Pulmonary artery endothelial cell (primary cell): ENCODE measurements around the gene COX6A1. TPM values are rescaled to one million over a fixed set of nuclear protein-coding genes. Genes with fewer than 3 reads are reported as not detected.

Source experiments
- total RNA-seq: library from RNA; depleted of rRNA; stranded (reverse); fragments of >200 nt; gene quantifications from 2 replicates; pipeline ENCODE4 v1.2.3, GENCODE V29; 2014

COX6A1 gene
- total RNA-seq, 1 donor from 2014 or later, result 438 TPM

Other genes starting within 250 kb of the COX6A1 start
- 99.0 and 108 TPM in 2 replicates for gene GCN1, start 243.4 kb upstream of the COX6A1 start, total RNA-seq
- 3,190 and 3,346 TPM in 2 replicates for gene RPLP0, start 237.0 kb upstream of the COX6A1 start, total RNA-seq
- 64.1 and 64.8 TPM in 2 replicates for gene PXN, start 172.4 kb upstream of the COX6A1 start, total RNA-seq
- gene RNU4-2, start 146.2 kb upstream of the COX6A1 start, total RNA-seq, result under 0.01 TPM in 2 replicates
- under 0.01 TPM in 1 of 2 replicates, not detected in the other for gene RNU4-1, start 144.9 kb upstream of the COX6A1 start, total RNA-seq
- 1.1 and 1.4 TPM in 2 replicates for gene SIRT4, start 135.8 kb upstream of the COX6A1 start, total RNA-seq
- gene PLA2G1B, start 110.3 kb upstream of the COX6A1 start, total RNA-seq, result not detected in 2 replicates
- not detected in 2 replicates for gene MSI1, start 68.9 kb upstream of the COX6A1 start, total RNA-seq
- gene TRIAP1, start 8.3 kb downstream of the COX6A1 start, total RNA-seq, result 44.2 and 52.0 TPM in 2 replicates
- gene GATC, start 8.3 kb downstream of the COX6A1 start, total RNA-seq, result 24.7 and 28.5 TPM in 2 replicates
- 311 and 390 TPM in 2 replicates for gene SRSF9, start 31.6 kb downstream of the COX6A1 start, total RNA-seq
- 335 and 441 TPM in 2 replicates for gene DYNLL1, start 58.0 kb downstream of the COX6A1 start, total RNA-seq
- gene COQ5, start 91.0 kb downstream of the COX6A1 start, total RNA-seq, result 33.6 and 40.8 TPM in 2 replicates
- 108 and 127 TPM in 2 replicates for gene RNF10, start 96.2 kb downstream of the COX6A1 start, total RNA-seq
- gene POP5, start 143.3 kb downstream of the COX6A1 start, total RNA-seq, result 28.5 and 48.4 TPM in 2 replicates
- not detected in 2 replicates for gene CABP1, start 202.5 kb downstream of the COX6A1 start, total RNA-seq
- 57.8 and 98.9 TPM in 2 replicates for gene MLEC, start 249.0 kb downstream of the COX6A1 start, total RNA-seq